Naive thymus-derived CD8-positive, alpha-beta T cell (primary cell): ENCODE data around the gene MTAP. TPM values are rescaled to one million over a fixed set of nuclear protein-coding genes. Genes with fewer than 3 reads are reported as not detected.
A peak's percentile ranks its signal among the peaks of the same experiment; 100 is the strongest.

Source experiments
- ATAC-seq, 2 donors: fragments of 150-1000 bp; cut with Tn5 transposase in 1 of 2; sonication (Bioruptor Pico), chemical (Tn5 transposase) in 1 of 2; 1 replicate in 1 of 2; 2 replicates in 1 of 2; pipeline ENCODE4 v1.10.0; 2021; ENCODE audit warnings: mild to moderate bottlenecking in 2 of 2, moderate library complexity in 2 of 2
- POLR2A ChIA-PET: fragments of 350-600 bp; sonication (Branson Sonifier 250); formaldehyde crosslinking; loops from one replicate; lab custom pipeline; 2021; ENCODE audit warnings: antibody characterized with exemption; lab: Charles Lee
- DNase-seq, 10 donors: peaks; one replicate each; pipeline versions ENCODE4 v3.0.0 to v3.0.0-alpha.2; 2020 to 2022
- H3K27ac Mint-ChIP-seq, 10 donors: one replicate each; pipeline ENCODE4 v1.8.0; 2020 to 2022; ENCODE audit warnings: mild to moderate bottlenecking in 10 of 10, mixed read lengths in 10 of 10, moderate library complexity in 4 of 10, inconsistent platforms in 1 of 10
- H3K27me3 Mint-ChIP-seq, 5 donors: one replicate each; pipeline ENCODE4 v1.8.0; 2021 to 2022; ENCODE audit warnings: mixed read lengths in 5 of 5
- H3K36me3 Mint-ChIP-seq, 3 donors: one replicate each; pipeline ENCODE4 v1.8.0; 2020 to 2022; ENCODE audit warnings: mixed read lengths in 3 of 3, mild to moderate bottlenecking in 2 of 3, inconsistent platforms in 1 of 3
- H3K4me1 Mint-ChIP-seq, 4 donors: one replicate each; pipeline ENCODE4 v1.8.0; 2021 to 2022; ENCODE audit warnings: mixed read lengths in 4 of 4
- H3K4me3 Mint-ChIP-seq, 10 donors: one replicate each; pipeline ENCODE4 v1.8.0; 2020 to 2022; ENCODE audit warnings: mild to moderate bottlenecking in 10 of 10, mixed read lengths in 10 of 10, moderate library complexity in 6 of 10, inconsistent platforms in 1 of 10
- H3K9me3 Mint-ChIP-seq, 9 donors: one replicate each; pipeline ENCODE4 v1.8.0; 2020 to 2022; ENCODE audit warnings: mixed read lengths in 9 of 9, mild to moderate bottlenecking in 3 of 9, inconsistent platforms in 1 of 9, moderate library complexity in 1 of 9
- polyA plus RNA-seq, 3 donors: library from polyadenylated mRNA; unstranded; fragments of 300-500 nt; fragmentation: Illumina TruSeq; gene quantifications; one replicate each; pipeline ENCODE4 v1.2.3, GENCODE V29; 2021
- total RNA-seq, 8 experiments: library from RNA in 2 of 8; stranded (reverse) in 2 of 8; gene quantifications; one replicate each; pipeline ENCODE4 v1.2.3 and lab custom pipeline; 2021 to 2026

Gene MTAP
- total and polyA plus RNA-seq, 5 experiments from 2014 or later, result 11.2 to 46.0 (median 20.2) TPM

DNA sequence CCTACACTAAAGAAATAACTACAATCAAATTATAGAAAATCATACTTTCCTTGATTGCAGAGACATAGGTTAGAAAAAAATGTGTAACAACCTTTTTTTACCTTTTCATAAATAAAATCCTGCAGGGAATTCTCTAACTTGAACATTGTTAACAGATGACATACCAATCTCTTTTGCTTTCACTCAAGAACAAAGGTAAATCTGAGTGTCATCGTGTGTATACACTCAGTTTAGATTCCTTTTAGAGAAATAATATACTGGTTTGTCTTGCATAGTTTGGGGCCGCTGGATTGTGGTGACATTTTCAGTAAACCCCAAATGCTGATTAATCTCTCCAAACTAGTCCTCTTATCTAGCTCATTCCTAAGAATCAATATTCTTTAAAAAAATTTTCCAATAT is 20.8 kb upstream of the MTAP start:
- Mint-ChIP-seq H3K27ac (no peak overlapping the region), H3K36me3 (no peaks in the 10 kb centered on the region), H3K27me3 (no peaks in the 10 kb centered on the region), H3K4me1 (peaks cover 0 to 3% (median 2%) of the 10 kb centered on the region in 4 donors), H3K4me3 (no peak overlapping the region), H3K9me3 (no peaks in the 10 kb centered on the region)
- no peak for DNase-seq
- POLR2A ChIA-PET, result no interaction called here
- ATAC-seq, result no peak

GRCh38 chr9:21782205-21782604 is 20.2 kb upstream of the MTAP start:
- H3K27ac Mint-ChIP-seq, result no peak overlapping the region
- POLR2A ChIA-PET, result no interaction called here

GRCh38 chr9:21788752-21789151 is 13.7 kb upstream of the MTAP start:
- H3K4me1 Mint-ChIP-seq, result peaks cover 0 to 5% (median 0%) of the 10 kb centered on the region in 4 donors
- no peaks in the 10 kb centered on the region for H3K36me3 Mint-ChIP-seq
- no peak overlapping the region for H3K4me3 Mint-ChIP-seq
- DNase-seq (no peak), ATAC-seq (no peak)
- H3K9me3 Mint-ChIP-seq, result no peaks in the 10 kb centered on the region
- peaks cover 0 to 10% (median 2%) of the 10 kb centered on the region in 5 donors for H3K27me3 Mint-ChIP-seq
- POLR2A ChIA-PET, result interaction anchor here (0.7 to 2.3 kb wide), 3 partner anchors 11 to 323 kb away, joined by 3 to 8 read pairs (median 7); no protein-coding TSS in a partner anchor
- peak overlapping the region in 1 of 10 donors; percentile 37 for H3K27ac Mint-ChIP-seq

More at GRCh38 chr9:21782205-21782604, 20.2 kb upstream of the MTAP start:
- Mint-ChIP-seq H3K4me3 (no peak overlapping the region), H3K9me3 (no peaks in the 10 kb centered on the region), H3K36me3 (no peaks in the 10 kb centered on the region), H3K27me3 (peaks cover 0 to 1% (median 0%) of the 10 kb centered on the region in 5 donors), H3K4me1 (peaks cover 0 to 3% (median 2%) of the 10 kb centered on the region in 4 donors)
- DNase-seq (no peak), ATAC-seq (no peak)

GRCh38 chr9:21789541-21790037 is 12.8 kb upstream of the MTAP start:
- H3K27me3 Mint-ChIP-seq, result peaks cover 0 to 10% (median 2%) of the 10 kb centered on the region in 5 donors
- POLR2A ChIA-PET, result no interaction called here
- DNase-seq (peak in 9 of 10 donors; percentile 27 to 77 (median 66)), ATAC-seq (peak; percentile 99 to 100)
- H3K27ac Mint-ChIP-seq, result peak overlapping the region in 6 of 10 donors; percentile 0 to 82 (median 25)
- no peaks in the 10 kb centered on the region for H3K36me3 Mint-ChIP-seq
- peaks cover 0 to 5% (median 0%) of the 10 kb centered on the region in 4 donors for H3K4me1 Mint-ChIP-seq
- H3K9me3 Mint-ChIP-seq, result no peaks in the 10 kb centered on the region
- peak overlapping the region; percentile 53 to 81 (median 77) for H3K4me3 Mint-ChIP-seq

DNA sequence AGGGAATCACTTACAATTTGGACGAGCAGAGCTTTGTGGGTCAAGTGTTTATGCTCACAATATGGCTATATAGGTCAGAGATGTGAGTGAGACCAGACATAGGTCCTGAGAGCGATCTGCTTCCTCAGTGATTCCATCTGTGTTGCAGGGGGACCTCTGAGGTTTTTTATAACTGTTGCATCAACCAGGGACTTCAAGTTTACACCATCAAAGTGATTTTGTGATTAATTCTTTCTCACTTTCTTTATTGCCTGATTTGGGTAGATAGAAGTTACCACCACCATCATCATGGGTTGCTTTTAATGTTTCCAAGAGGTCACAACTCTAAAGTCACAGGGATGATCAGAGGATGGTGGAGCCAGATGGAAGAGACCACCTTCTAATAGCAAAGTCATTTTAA is 7.0 kb upstream of the MTAP start:
- POLR2A ChIA-PET, result no interaction called here
- Mint-ChIP-seq H3K36me3 (no peaks in the 10 kb centered on the region), H3K27ac (no peak overlapping the region), H3K4me1 (peaks cover 0 to 2% (median under 1%) of the 10 kb centered on the region in 4 donors), H3K9me3 (no peaks in the 10 kb centered on the region), H3K27me3 (peaks cover 10 to 22% (median 21%) of the 10 kb centered on the region in 5 donors), H3K4me3 (no peak overlapping the region)
- DNase-seq, result no peak
- ATAC-seq, result no peak

DNA sequence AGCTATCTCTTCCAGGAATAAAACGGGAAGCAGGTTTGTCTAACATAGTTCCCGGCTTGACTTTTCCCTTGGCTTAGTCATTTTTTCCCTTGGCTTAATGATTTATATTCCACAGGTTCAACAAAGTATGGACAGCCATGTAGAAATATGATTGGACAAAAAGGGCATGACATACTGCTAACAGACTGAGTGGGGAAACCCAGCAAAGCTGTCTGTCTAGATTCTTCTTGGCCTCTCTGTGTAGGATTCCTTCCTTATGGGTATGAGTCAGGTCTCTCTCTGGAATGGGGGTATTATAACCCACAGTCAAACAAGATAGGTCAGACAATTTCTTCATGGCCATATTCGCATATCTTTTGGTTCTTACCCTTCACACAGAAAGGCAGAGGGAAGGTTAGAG is 5.7 kb upstream of the MTAP start:
- peaks cover 5 to 7% (median 6%) of the 10 kb centered on the region in 4 donors for H3K4me1 Mint-ChIP-seq
- H3K27ac Mint-ChIP-seq, result no peak overlapping the region
- H3K9me3 Mint-ChIP-seq, result no peaks in the 10 kb centered on the region
- H3K27me3 Mint-ChIP-seq, result peaks cover 8 to 21% (median 19%) of the 10 kb centered on the region in 5 donors
- POLR2A ChIA-PET, result interaction anchor here (0.5 kb wide), 1 partner anchor 95 kb away, joined by 3 read pairs; no protein-coding TSS in a partner anchor
- H3K4me3 Mint-ChIP-seq, result no peak overlapping the region
- ATAC-seq (no peak), DNase-seq (no peak)
- no peaks in the 10 kb centered on the region for H3K36me3 Mint-ChIP-seq

- DNase-seq (no peak), ATAC-seq (no peak)
- peak overlapping the region; percentile 96 to 100 (median 98) for H3K4me3 Mint-ChIP-seq
- H3K36me3 Mint-ChIP-seq, result peaks cover 0 to under 1% (median 0%) of the 10 kb centered on the region in 3 donors
- H3K27ac Mint-ChIP-seq, result peak overlapping the region in 9 of 10 donors; percentile 15 to 100 (median 86)
- POLR2A ChIA-PET, result no interaction called here
- peaks cover 8 to 16% (median 10%) of the 10 kb centered on the region in 5 donors for H3K27me3 Mint-ChIP-seq
- H3K4me1 Mint-ChIP-seq, result peaks cover 24 to 44% (median 38%) of the 10 kb centered on the region in 4 donors
- no peaks in the 10 kb centered on the region for H3K9me3 Mint-ChIP-seq
Observed at GRCh38 chr9:21800931-21801682, 1.3 kb upstream of the MTAP start.

DNA sequence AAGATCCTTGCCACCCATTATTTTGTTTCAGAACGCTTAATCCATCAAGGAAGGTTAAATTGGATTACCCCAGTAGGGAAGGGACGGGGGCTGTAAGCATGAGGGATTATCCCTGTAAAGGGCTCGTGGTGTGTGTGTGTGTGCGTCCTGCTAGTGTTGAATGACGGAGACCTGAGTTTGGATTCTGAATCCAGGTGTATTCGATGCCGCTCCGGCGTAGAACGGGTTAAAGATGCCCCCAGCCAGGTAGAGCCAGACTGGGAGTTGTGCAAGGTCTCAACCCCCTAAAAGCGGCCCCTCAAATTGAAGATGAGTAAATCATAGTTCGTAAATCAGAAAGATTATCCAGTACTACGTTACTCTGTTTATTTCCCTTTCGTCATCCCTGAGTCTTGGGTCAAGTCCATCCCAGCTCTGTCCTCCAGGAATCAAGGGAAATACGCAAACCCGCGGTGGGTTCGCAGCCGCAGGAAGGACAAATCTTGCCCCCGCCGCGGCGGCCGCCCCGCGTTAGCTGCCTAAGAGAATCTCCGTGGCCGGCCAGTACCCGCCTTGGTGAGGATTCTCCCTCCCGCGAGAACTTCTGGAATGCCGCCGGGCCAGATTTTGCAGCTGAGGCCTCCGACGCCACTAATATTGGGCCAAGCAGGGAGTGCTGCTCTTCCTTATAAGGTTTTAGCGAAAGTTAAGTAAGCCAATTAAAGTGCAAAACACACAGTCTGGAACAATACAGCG is 586 bp upstream of the MTAP start:
- peak overlapping the region; percentile 96 to 100 (median 98) for H3K4me3 Mint-ChIP-seq
- peaks cover 28 to 48% (median 45%) of the 10 kb centered on the region in 4 donors for H3K4me1 Mint-ChIP-seq
- DNase-seq (peak in 5 of 10 donors; percentile 2 to 24 (median 11)), ATAC-seq (peak; percentile 35 to 40)
- H3K36me3 Mint-ChIP-seq, result peaks cover 0 to 5% (median 0%) of the 10 kb centered on the region in 3 donors
- H3K27ac Mint-ChIP-seq, result peak overlapping the region; percentile 86 to 100 (median 94)
- H3K27me3 Mint-ChIP-seq, result peaks cover 3 to 14% (median 6%) of the 10 kb centered on the region in 5 donors
- POLR2A ChIA-PET, result interaction anchor here (0.7 to 2.7 kb wide), 3 partner anchors 24 to 467 kb away, joined by 3 to 13 read pairs (median 3); partner anchors contain the start of gene KLHL9
- H3K9me3 Mint-ChIP-seq, result no peaks in the 10 kb centered on the region

- Mint-ChIP-seq H3K4me3 (peak overlapping the region; percentile 97 to 100 (median 98)), H3K9me3 (no peaks in the 10 kb centered on the region), H3K27me3 (peaks cover 0 to 4% (median 0%) of the 10 kb centered on the region in 5 donors), H3K36me3 (peaks cover 0 to 17% (median 0%) of the 10 kb centered on the region in 3 donors), H3K27ac (peak overlapping the region; percentile 86 to 100 (median 96)), H3K4me1 (peaks cover 26 to 54% (median 46%) of the 10 kb centered on the region in 4 donors)
- DNase-seq, result no peak
- POLR2A ChIA-PET, result interaction anchor here (0.6 to 2.7 kb wide), 5 partner anchors 26 to 1181 kb away, joined by 3 to 13 read pairs (median 4); partner anchors contain the start of genes KLHL9 and MLLT3
- ATAC-seq, result no peak
Observed at GRCh38 chr9:21803649-21804048, 1.2 kb downstream of the MTAP start.

- peak overlapping the region in 7 of 10 donors; percentile 27 to 98 (median 96) for H3K27ac Mint-ChIP-seq
- peaks cover 0 to 4% (median 0%) of the 10 kb centered on the region in 5 donors for H3K27me3 Mint-ChIP-seq
- peaks cover 0 to 24% (median 2%) of the 10 kb centered on the region in 3 donors for H3K36me3 Mint-ChIP-seq
- ATAC-seq (no peak), DNase-seq (no peak)
- H3K4me3 Mint-ChIP-seq, result peak overlapping the region in 6 of 10 donors; percentile 10 to 99 (median 98)
- H3K4me1 Mint-ChIP-seq, result peaks cover 30 to 54% (median 49%) of the 10 kb centered on the region in 4 donors
- H3K9me3 Mint-ChIP-seq, result no peaks in the 10 kb centered on the region
- POLR2A ChIA-PET, result interaction anchor here (2.7 kb wide), 1 partner anchor 469 kb away, joined by 13 read pairs; the partner anchor contains the start of gene KLHL9
Observed at GRCh38 chr9:21804331-21804730, 1.9 kb downstream of the MTAP start.

DNA sequence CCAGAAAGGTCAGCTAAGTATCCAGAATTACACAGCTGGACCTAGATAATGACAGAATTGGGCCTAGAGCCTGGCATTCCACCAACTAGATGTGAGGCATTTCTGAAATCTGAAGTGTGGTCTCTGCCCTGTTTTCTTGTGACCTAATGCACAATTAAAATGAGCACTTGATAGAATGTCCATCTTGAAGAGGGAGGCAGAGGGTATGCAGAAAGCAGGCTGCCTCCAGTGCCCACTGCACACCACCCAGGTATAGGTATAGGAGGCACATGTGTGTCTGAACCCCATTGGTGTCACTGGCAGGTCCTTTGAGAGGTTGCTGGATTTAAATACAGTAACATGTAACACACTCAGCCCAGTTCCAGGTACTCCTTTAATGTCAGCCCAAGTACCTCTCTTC is 2.4 kb downstream of the MTAP start:
- POLR2A ChIA-PET, result no interaction called here
- no peak for ATAC-seq
- H3K4me1 Mint-ChIP-seq, result peaks cover 30 to 54% (median 50%) of the 10 kb centered on the region in 4 donors
- peak overlapping the region in 5 of 10 donors; percentile 10 to 99 (median 28) for H3K4me3 Mint-ChIP-seq
- H3K36me3 Mint-ChIP-seq, result peaks cover 0 to 29% (median 2%) of the 10 kb centered on the region in 3 donors
- peak overlapping the region in 5 of 10 donors; percentile 1 to 86 (median 65) for H3K27ac Mint-ChIP-seq
- H3K27me3 Mint-ChIP-seq, result peaks cover 0 to 4% (median 0%) of the 10 kb centered on the region in 5 donors
- no peak for DNase-seq
- no peaks in the 10 kb centered on the region for H3K9me3 Mint-ChIP-seq

DNA sequence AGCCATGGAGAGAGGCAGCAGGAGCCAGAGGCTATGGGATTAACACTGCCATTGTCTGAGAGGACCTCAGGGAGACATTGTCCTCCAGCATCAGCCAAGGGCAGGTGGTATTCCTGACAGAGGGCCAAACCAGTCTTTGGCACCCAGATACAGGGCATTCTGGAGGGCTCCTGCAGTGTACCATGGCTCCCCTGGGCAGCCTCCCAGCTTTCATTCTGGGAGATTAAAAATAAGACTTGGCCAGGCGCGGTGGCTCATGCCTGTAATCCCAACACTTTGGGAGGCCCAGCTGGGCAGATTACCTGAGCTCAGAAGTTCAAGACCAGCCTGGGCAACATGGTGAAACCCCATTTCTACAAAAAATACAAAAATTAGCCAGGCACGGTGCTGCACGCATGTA is 4.2 kb downstream of the MTAP start:
- H3K4me1 Mint-ChIP-seq, result peaks cover 33 to 50% (median 49%) of the 10 kb centered on the region in 4 donors
- POLR2A ChIA-PET, result interaction anchor here (0.5 kb wide), 1 partner anchor 228 kb away, joined by 4 read pairs; no protein-coding TSS in a partner anchor
- peaks cover 0 to 40% (median 2%) of the 10 kb centered on the region in 3 donors for H3K36me3 Mint-ChIP-seq
- H3K4me3 Mint-ChIP-seq, result no peak overlapping the region
- H3K27ac Mint-ChIP-seq, result peak overlapping the region in 7 of 10 donors; percentile 53 to 86 (median 71)
- ATAC-seq (no peak), DNase-seq (no peak)
- no peaks in the 10 kb centered on the region for H3K9me3 Mint-ChIP-seq
- no peaks in the 10 kb centered on the region for H3K27me3 Mint-ChIP-seq
